ENCODE results near the gene DHRS3. TPM values are rescaled to one million over a fixed set of nuclear protein-coding genes. Genes with fewer than 3 reads are reported as not detected.

Gene DHRS3
- total and polyA plus RNA-seq, 8 donors: 15.1 to 103 (median 58.2) TPM

- WGBS, 5 donors: 29 to 60% (median 49%) methylated on average over 4 of the region's 4 CpGs
- no peak for TF ChIP-seq CTCF (IDR thresholded peaks at IDR 0.05)
- no peak for TF ChIP-seq EP300 (IDR thresholded peaks at IDR 0.05)
- H3K4me1 ChIP-seq: peaks cover 31 to 62% (median 61%) of the 10 kb centered on the region in 4 donors
These were observed 2.5 kb upstream of the DHRS3 start for GRCh38 chr1:12620488-12620865.

GRCh38 chr1:12619792-12620487 is 1.9 kb upstream of the DHRS3 start:
- no peaks in the 10 kb centered on the region for H3K9me3 ChIP-seq
- WGBS, 5 donors: 14 to 23% (median 17%) methylated on average over 18 to 23 of the region's 23 CpGs
- H3K36me3 ChIP-seq: no peaks in the 10 kb centered on the region
- DNase-seq: peak; percentile 92 to 95
- peak overlapping the region; percentile 95 to 98 (median 97) for H3K27ac ChIP-seq
- H3K27me3 ChIP-seq: peaks cover 0 to 7% (median 0%) of the 10 kb centered on the region in 3 donors
- H3K4me3 ChIP-seq: peak overlapping the region; percentile 73 to 84 (median 77)
- TF ChIP-seq CTCF (IDR thresholded peaks at IDR 0.05) (peak in 6 of 7 experiments; percentile 48 to 99 (median 97)), POLR2AphosphoS5 (IDR thresholded peaks at IDR 0.05) (peak; percentile 32 to 73 (median 53)), EP300 (IDR thresholded peaks at IDR 0.05) (no peak)
- intact Hi-C loops (cut with DNase I; ENCODE audit: low total_unique reads): loop anchor here (10.0 kb wide), 1 partner anchor 305 kb away; no protein-coding TSS in a partner anchor
- peaks cover 33 to 68% (median 66%) of the 10 kb centered on the region in 4 donors for H3K4me1 ChIP-seq

More at GRCh38 chr1:12620488-12620865, 2.5 kb upstream of the DHRS3 start:
- Histone ChIP-seq H3K4me3 (peak overlapping the region in 1 of 4 donors; percentile 3), H3K27me3 (peaks cover 0 to 7% (median 0%) of the 10 kb centered on the region in 3 donors), H3K9me3 (no peaks in the 10 kb centered on the region), H3K27ac (peak overlapping the region in 4 of 5 donors; percentile 95 to 98 (median 98)), H3K36me3 (no peaks in the 10 kb centered on the region)
- intact Hi-C loops (cut with DNase I; ENCODE audit: low total_unique reads): loop anchor here (10.0 kb wide), 1 partner anchor 306 kb away; no protein-coding TSS in a partner anchor
- no peak for DNase-seq

- intact Hi-C loops (cut with DNase I; ENCODE audit: low total_unique reads): no loop called here
- 2 to 11% (median 6%) methylated on average over 28 to 30 of the region's 30 CpGs for WGBS, 5 donors
- no peak for TF ChIP-seq CTCF (IDR thresholded peaks at IDR 0.05)
- TF ChIP-seq POLR2AphosphoS5 (IDR thresholded peaks at IDR 0.05): peak; percentile 36 to 78 (median 56)
- no peak for TF ChIP-seq POLR2A (IDR thresholded peaks at IDR 0.05)
- no peak for TF ChIP-seq EP300 (IDR thresholded peaks at IDR 0.05)
These were observed 1.2 kb upstream of the DHRS3 start for GRCh38 chr1:12618965-12619791.

GRCh38 chr1:12618661-12618964 is 603 bp upstream of the DHRS3 start:
- Histone ChIP-seq H3K36me3 (no peaks in the 10 kb centered on the region), H3K9me3 (no peaks in the 10 kb centered on the region), H3K4me1 (peaks cover 46 to 81% (median 78%) of the 10 kb centered on the region in 4 donors), H3K27ac (peak overlapping the region; percentile 95 to 98 (median 97)), H3K4me3 (peak overlapping the region; percentile 73 to 84 (median 77)), H3K27me3 (peaks cover 0 to 7% (median 0%) of the 10 kb centered on the region in 3 donors)
- TF ChIP-seq EP300 (IDR thresholded peaks at IDR 0.05) (no peak), POLR2AphosphoS5 (IDR thresholded peaks at IDR 0.05) (no peak), CTCF (IDR thresholded peaks at IDR 0.05) (no peak), POLR2A (IDR thresholded peaks at IDR 0.05) (no peak)
- WGBS, 5 donors: 3 to 11% (median 5%) methylated on average over 6 of the region's 6 CpGs
- DNase-seq: no peak
- intact Hi-C loops (cut with DNase I; ENCODE audit: low total_unique reads): no loop called here

More at GRCh38 chr1:12618965-12619791, 1.2 kb upstream of the DHRS3 start:
- Histone ChIP-seq H3K36me3 (no peaks in the 10 kb centered on the region), H3K4me3 (peak overlapping the region; percentile 73 to 84 (median 77)), H3K27ac (peak overlapping the region; percentile 95 to 98 (median 97)), H3K4me1 (peaks cover 40 to 75% (median 74%) of the 10 kb centered on the region in 4 donors), H3K9me3 (no peaks in the 10 kb centered on the region), H3K27me3 (peaks cover 0 to 7% (median 0%) of the 10 kb centered on the region in 3 donors)
- peak; percentile 65 to 89 for DNase-seq
